GM12891 (cell line): ENCODE measurements around the gene VASP.

Source experiments
- POLR2A ChIP-seq: IDR thresholded peaks from 2 replicates; pipeline ENCODE4 v1.6.1; 2011; ENCODE audit warnings: low read depth, low read length, control low read depth
- POLR2AphosphoS5 ChIP-seq: IDR thresholded peaks from 2 replicates; pipeline ENCODE4 v1.6.1; 2011; ENCODE audit warnings: low read depth, low read length, control low read depth

DNA sequence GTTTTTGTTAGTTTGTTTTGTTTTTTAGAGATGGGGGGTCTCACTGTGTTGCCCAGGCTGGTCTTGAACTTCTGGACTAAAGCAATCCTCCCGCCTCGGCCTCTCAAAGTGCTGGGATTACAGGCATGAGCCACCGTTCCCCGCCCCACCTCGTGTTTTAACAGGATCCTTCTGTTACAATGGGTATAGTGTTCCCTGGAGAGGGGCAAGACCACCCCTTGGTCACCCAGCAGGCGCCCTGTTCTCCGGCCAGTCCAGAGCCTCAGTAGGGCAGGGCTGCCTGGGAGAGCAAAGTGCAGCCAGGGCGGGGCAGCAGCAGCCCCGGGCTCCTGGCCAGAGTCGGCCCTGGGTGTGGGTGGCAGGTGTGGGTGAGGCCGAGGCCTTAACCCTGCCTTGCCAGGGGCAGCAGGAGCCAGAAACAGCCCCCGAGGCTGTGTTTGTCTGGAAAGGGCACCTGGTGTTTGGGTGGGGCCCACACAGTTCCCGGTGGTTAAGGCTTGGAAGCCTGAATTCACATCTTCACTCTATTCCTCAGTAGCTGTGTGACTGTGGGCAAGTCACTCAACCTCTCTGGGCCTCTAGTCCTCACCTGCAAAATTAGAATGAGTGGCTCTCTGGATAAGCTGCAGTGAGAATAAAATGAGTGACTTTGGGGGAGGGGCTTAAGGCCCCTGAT is 7.2 kb downstream of the VASP start:
- TF ChIP-seq POLR2AphosphoS5 (no peak), POLR2A (no peak)
